Psoas muscle (tissue), 8 donors: ENCODE results near the gene USP5. TPM values are rescaled to one million over a fixed set of nuclear protein-coding genes. Genes with fewer than 3 reads are reported as not detected.
"Not testable (repeated sequence)": the region's sequence is repeated elsewhere in the genome, so short reads cannot be mapped to it uniquely, and the experiment has no call there.

Experiments used
- ATAC-seq, 4 donors: fragments of 200-7000 bp; cut with Tn5 transposase; one replicate each; pipeline ENCODE4 v1.9.1; 2020; ENCODE audit warnings: moderate library complexity in 3 of 4, mild to moderate bottlenecking in 2 of 4
- DNase-seq, 2 donors: peaks; one replicate each; pipeline ENCODE4 v3.0.0-alpha.2; 2020
- H3K27ac ChIP-seq: fragments of 200-600 bp; one replicate; pipeline ENCODE4 v1.8.0; 2022
- H3K27me3 ChIP-seq, 3 donors: fragments of 200-600 bp in 1 of 3; one replicate each; pipeline versions ENCODE4 v1.6.1 to v1.8.0; 2013 to 2022; ENCODE audit warnings: low read length in 2 of 3, mild to moderate bottlenecking in 2 of 3, moderate library complexity in 1 of 3; ENCODE audit not compliant: insufficient read depth in 3 of 3
- H3K36me3 ChIP-seq, 2 donors: fragments of 200-600 bp in 1 of 2; one replicate each; pipeline versions ENCODE4 v1.6.1 to v1.8.0; 2013 to 2022; ENCODE audit warnings: low read depth in 1 of 2, mild to moderate bottlenecking in 1 of 2, moderate library complexity in 1 of 2; ENCODE audit not compliant: insufficient read depth in 1 of 2
- H3K4me1 ChIP-seq: fragments of 200-600 bp; one replicate; pipeline ENCODE4 v1.8.0; 2022
- H3K4me3 ChIP-seq: fragments of 200-600 bp; one replicate; pipeline ENCODE4 v1.8.0; 2022; ENCODE audit warnings: mild to moderate bottlenecking
- H3K9me3 ChIP-seq: fragments of 200-600 bp; one replicate; pipeline ENCODE4 v1.8.0; 2022
- WGBS, 3 donors: extraction: QIAGEN DNeasy Blood & Tissue Kit; methylation state at CpG; one replicate each; pipeline versions ENCODE4 v1.1.6 to v1.1.7; 2013; 5-methylcytosine and 5-hydroxymethylcytosine counted together
- intact Hi-C, 2 donors: fragments of 100-400 bp; cut with DNase I; formaldehyde crosslinking; loops; one replicate each; pipeline versions ENCODE4 v1.11.0 to v1.14.2; 2022
- polyA plus RNA-seq, 3 donors: library from polyadenylated mRNA; stranded (reverse); fragments of 200-250 nt; gene quantifications; one replicate each; pipeline ENCODE4 v1.2.3, GENCODE V29; 2013
- total RNA-seq, 4 donors: library from RNA; stranded (reverse); fragmentation: NEBNext Ultra II Directional in 2 of 4; extraction: Animal tissue kit (Norgen Biotek cat#: 25700) in 2 of 4; gene quantifications; one replicate each; pipeline versions ENCODE4 v1.2.1 to v1.2.4, GENCODE V29; 2021 to 2023
- TF ChIP-seq, protein P1 (sequence below): fragments of 200-600 bp; IDR thresholded peaks from one replicate; pipeline ENCODE4 v1.8.0; 2022; ENCODE audit warnings: antibody characterized with exemption
- donor health status: healthy with polysubstance abuse.
- donor health status: DM: no; HTN: no; CAD: no; lungs with moderate emphysema.
- donor health status: Bipolar disorder and iron deficiency.
- donor health status: healthy.
- donor health status: DM: yes; HTN: yes; CAD: no.
- donor health status: DM: no; HTN: no; CAD: no.
- donor health status: DM: no; HTN: no; CAD: no.
- donor health status: DM: yes; HTN: yes; CAD: no.

The USP5 gene
- total and polyA plus RNA-seq, 7 donors = 43.1 to 127 (median 98.1) TPM

DNA sequence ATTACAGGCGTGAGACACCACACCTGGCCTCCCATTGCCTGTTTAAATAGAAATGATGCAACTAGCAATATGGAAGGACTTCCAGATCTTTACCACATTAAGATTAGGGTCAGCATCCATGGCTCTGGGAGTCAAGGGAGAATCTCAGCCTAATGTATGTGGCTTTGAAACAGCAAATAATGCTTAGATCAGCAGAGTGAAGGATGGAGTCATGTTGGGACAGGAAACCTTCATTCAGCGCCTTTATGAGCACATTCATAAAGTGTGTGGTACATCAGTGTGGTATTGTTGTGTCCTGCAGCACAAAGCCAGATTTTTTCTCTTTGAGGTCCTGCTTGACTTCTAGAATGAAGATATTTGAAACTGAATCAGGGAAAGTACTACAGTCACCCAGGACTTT, 36.4 kb downstream of the USP5 start:
- no peak for ATAC-seq
- 88 to 96% (median 94%) methylated on average over 2 of the region's 2 CpGs for WGBS, 3 donors
- Histone ChIP-seq H3K9me3 (no peaks in the 10 kb centered on the region), H3K27me3 (no peaks in the 10 kb centered on the region), H3K4me3 (no peak overlapping the region), H3K36me3 (peaks cover 0 to 20% of the 10 kb centered on the region in 2 donors), H3K27ac (no peak overlapping the region), H3K4me1 (no peaks in the 10 kb centered on the region)
- TF ChIP-seq, protein P1, sequence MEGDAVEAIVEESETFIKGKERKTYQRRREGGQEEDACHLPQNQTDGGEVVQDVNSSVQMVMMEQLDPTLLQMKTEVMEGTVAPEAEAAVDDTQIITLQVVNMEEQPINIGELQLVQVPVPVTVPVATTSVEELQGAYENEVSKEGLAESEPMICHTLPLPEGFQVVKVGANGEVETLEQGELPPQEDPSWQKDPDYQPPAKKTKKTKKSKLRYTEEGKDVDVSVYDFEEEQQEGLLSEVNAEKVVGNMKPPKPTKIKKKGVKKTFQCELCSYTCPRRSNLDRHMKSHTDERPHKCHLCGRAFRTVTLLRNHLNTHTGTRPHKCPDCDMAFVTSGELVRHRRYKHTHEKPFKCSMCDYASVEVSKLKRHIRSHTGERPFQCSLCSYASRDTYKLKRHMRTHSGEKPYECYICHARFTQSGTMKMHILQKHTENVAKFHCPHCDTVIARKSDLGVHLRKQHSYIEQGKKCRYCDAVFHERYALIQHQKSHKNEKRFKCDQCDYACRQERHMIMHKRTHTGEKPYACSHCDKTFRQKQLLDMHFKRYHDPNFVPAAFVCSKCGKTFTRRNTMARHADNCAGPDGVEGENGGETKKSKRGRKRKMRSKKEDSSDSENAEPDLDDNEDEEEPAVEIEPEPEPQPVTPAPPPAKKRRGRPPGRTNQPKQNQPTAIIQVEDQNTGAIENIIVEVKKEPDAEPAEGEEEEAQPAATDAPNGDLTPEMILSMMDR = no peak
- DNase-seq = no peak
- intact Hi-C loops = no loop called here

DNA sequence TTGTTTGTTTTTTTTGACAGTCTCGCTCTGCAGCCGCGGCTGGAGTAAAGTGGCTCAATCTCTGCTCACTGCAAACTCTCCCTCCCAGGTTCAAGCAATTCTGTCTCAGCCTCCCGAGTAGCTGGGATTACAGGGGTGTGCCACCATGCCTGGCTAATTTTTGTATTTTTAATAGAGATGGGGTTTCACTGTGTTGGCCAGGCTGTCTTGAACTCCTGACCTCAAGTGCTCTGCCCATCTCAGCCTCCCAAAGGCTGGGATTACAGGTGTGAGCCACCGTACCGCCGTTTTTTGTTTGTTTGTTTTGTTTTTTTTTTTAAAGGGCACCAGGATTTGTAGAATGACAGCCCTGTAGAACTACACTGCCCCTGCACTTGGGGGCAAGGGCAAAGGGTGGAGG, 36.8 kb downstream of the USP5 start:
- DNase-seq, ATAC-seq, H3K9me3 ChIP-seq, intact Hi-C loops, H3K27me3 ChIP-seq, H3K4me3 ChIP-seq, H3K27ac ChIP-seq, H3K4me1 ChIP-seq: not testable (repeated sequence)
- peaks cover 0 to 17% of the 10 kb centered on the region in 2 donors for H3K36me3 ChIP-seq
- 77 to 81% (median 78%) methylated on average over 7 of the region's 7 CpGs for WGBS, 3 donors

DNA sequence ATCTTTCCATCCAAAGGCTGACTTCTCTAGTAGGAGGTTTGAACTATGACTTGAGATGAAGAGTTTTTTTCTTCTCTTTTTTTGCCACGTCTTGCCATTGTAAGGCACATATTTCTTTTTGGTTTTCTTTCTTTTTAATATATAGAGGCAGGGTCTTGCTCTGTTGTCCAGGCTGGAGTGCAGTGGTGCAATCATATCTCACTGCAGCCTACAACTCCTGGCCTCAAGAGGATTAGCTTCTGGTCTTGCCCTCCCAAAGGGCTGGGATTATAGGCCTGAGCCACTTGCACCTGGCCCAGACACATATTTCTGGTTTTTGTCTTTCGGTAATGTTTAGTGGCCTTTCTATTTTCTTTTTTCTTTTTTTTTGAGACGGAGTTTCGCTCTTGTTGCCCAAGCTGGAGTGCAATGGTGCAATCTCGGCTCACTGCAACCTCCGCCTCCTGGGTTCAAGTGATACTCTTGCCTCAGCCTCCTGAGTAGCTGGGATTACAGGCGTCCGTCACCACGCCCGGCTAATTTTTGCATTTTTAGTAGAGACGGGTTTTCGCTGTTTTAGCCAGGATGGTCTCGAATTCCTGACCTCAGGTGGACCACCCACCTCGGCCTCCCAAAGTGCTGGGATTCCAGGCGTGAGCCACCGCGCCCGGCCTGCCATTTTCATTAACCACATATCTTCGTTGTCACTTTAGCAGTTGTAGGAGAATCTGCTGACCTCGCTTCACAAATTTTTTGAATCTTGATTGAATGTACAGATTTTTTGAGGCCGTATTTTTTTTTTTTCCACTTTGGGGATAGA, 38.0 kb downstream of the USP5 start:
- H3K27me3 ChIP-seq, H3K36me3 ChIP-seq, H3K9me3 ChIP-seq, DNase-seq, ATAC-seq, intact Hi-C loops, H3K4me1 ChIP-seq: not testable (repeated sequence)
- H3K27ac ChIP-seq = peak overlapping the region; percentile 81
- 93 to 95% (median 95%) methylated on average over 21 of the region's 21 CpGs for WGBS, 3 donors
- peak overlapping the region; percentile 68 for H3K4me3 ChIP-seq

DNA sequence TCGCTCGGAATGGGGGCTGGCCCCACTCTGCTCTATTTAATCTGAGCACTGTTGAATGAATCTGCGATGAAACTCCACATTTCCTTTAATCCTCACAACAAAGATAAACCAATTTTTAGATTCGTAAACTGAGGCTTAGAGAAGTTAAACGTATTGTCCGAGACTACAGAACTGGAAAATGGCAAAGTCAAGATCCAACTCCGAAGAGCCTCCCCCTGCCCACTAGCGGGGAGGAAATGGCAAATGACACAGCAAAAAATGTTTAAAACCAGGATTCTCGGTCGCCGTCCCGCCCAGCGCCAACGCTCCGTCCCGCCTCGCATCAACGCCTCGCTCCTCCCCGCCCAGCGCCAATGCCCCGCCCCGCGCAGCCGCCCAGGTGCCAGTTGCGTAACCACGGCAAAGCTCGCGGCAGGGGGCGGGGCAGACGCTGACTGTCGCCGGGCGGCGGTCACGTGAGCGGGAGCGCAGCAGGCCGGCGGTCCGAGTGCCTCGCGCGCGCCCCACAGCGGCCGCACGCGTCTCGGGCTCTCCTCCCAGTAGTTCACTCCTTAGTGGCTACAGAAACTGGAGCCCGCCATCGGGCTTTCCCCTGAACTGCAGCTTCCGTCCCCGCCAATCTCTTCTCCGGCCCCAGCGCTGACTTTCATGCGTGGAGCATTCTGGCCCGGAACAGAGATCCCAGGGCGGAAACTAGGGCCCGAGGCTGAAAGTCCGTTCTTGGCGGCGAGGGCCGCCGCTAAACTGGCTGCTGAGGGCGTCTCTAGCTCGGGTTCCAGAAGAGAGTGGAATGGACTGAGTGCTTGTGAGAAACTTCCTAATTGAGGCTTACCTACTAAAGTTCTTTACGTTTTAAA, 39.1 kb downstream of the USP5 start:
- H3K36me3 ChIP-seq = no peaks in the 10 kb centered on the region
- H3K9me3 ChIP-seq = no peaks in the 10 kb centered on the region
- DNase-seq (peak; percentile 98 to 99), ATAC-seq (peak; percentile 99 to 100 (median 99))
- peak overlapping the region; percentile 81 for H3K27ac ChIP-seq
- intact Hi-C loops = no loop called here
- H3K4me3 ChIP-seq = peak overlapping the region; percentile 68
- H3K4me1 ChIP-seq = no peaks in the 10 kb centered on the region
- 1 to 3% (median 1%) methylated on average over 46 to 68 of the region's 68 CpGs for WGBS, 3 donors
- TF ChIP-seq, protein P1 = peak; percentile 89
- no peaks in the 10 kb centered on the region for H3K27me3 ChIP-seq

DNA sequence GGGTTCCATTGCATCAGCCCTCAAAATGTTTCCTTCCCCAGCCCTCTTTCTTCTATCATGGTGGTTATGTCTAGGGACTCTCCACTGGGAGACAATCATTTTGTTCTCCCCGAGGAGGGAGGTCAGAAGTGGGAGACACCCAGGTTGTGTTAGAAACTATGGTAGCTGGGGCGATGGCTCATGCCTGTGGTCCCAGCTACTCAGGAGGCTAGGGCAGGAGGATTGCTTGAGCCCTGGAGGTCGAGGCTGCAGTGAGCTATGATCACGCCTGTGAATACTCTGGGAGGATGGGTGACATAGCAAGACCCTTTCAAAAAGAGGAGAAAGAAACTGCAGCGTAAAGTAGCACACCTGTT, 39.7 kb downstream of the USP5 start:
- TF ChIP-seq, protein P1 = no peak
- Histone ChIP-seq H3K36me3 (no peaks in the 10 kb centered on the region), H3K9me3 (no peaks in the 10 kb centered on the region), H3K27me3 (no peaks in the 10 kb centered on the region), H3K4me1 (no peaks in the 10 kb centered on the region), H3K27ac (peak overlapping the region; percentile 81), H3K4me3 (peak overlapping the region; percentile 68)
- intact Hi-C loops = no loop called here
- WGBS, 3 donors = 76 to 84% (median 83%) methylated on average over 5 of the region's 5 CpGs
- DNase-seq (no peak), ATAC-seq (peak in 3 of 4 donors; percentile 2 to 3 (median 2))

DNA sequence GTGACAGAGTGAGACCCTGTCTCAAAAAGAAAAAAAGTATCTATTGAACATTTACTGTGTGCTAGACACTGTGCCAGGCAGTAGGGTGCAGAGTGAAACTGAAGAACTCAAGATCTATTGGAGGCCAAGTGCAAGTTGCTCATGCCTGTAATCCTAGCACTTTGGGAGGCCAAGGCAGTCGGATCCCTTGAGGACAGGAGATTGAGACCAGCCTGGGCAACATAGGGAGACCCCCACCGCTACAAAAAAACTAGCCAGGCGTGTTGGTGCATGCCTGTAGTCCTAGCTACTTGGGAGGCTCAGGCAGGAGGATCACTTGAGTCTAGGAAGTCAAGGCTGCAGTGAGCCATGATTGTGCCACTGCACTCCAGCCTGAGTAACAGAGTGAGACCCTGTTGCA, 40.7 kb downstream of the USP5 start:
- H3K27ac ChIP-seq, DNase-seq: not testable (repeated sequence)

More for the DNA sequence above, 40.7 kb downstream of the USP5 start:
- H3K36me3 ChIP-seq, H3K4me3 ChIP-seq, intact Hi-C loops, H3K27me3 ChIP-seq, H3K4me1 ChIP-seq, H3K9me3 ChIP-seq, ATAC-seq: not testable (repeated sequence)
- WGBS, 3 donors = 89 to 96% (median 90%) methylated on average over 3 of the region's 3 CpGs
